ENCODE measurements around the gene PRDM11. TPM values are rescaled to one million over a fixed set of nuclear protein-coding genes. Genes with fewer than 3 reads are reported as not detected.

PRDM11 gene
- total RNA-seq, 2 experiments from 2014 or later, result 2.5 to 3.4 TPM

GRCh38 chr11:45167283-45167682 is 20.8 kb downstream of the PRDM11 start:
- Mint-ChIP-seq H3K27ac (no peak overlapping the region), H3K4me1 (ENCODE audit: low read depth) (no peaks in the 10 kb centered on the region), H3K9me3 (no peaks in the 10 kb centered on the region), H3K4me3 (no peak overlapping the region), H3K36me3 (ENCODE audit: low read depth) (no peaks in the 10 kb centered on the region), H3K27me3 (peaks cover 4% of the 10 kb centered on the region)
- POLR2A ChIA-PET, result no interaction called here
- intact Hi-C loops (cut with DNase I, micrococcal nuclease), result no loop called here
- TF ChIP-seq CTCF (IDR thresholded peaks at IDR 0.05), result no peak
- Histone ChIP-seq H3K4me1 (ENCODE audit: insufficient read depth, low read length) (no peaks in the 10 kb centered on the region), H3K9me3 (ENCODE audit: control insufficient read depth in 1 of 2, insufficient read depth in 1 of 2, low read length in 2 of 2) (no peaks in the 10 kb centered on the region), H3K36me3 (ENCODE audit: insufficient read depth, low read length) (no peaks in the 10 kb centered on the region), H3K4me3 (ENCODE audit: low read length) (no peak overlapping the region), H3K27ac (ENCODE audit: low read depth in 1 of 2, low read length in 2 of 2) (no peak overlapping the region), H3K27me3 (ENCODE audit: control insufficient read depth in 1 of 2, insufficient read depth in 2 of 2, low read length in 2 of 2) (no peaks in the 10 kb centered on the region)
- CTCF ChIA-PET, result interaction anchor here (1.0 kb wide), 1 partner anchor 62 kb away, joined by 3 read pairs; no protein-coding TSS in a partner anchor
- ATAC-seq (ENCODE audit: poor library complexity) (no peak), DNase-seq (no peak)

GRCh38 chr11:45168366-45169130 is 22.1 kb downstream of the PRDM11 start:
- H3K27ac Mint-ChIP-seq, result no peak overlapping the region
- H3K27me3 Mint-ChIP-seq, result peaks cover 4% of the 10 kb centered on the region

GRCh38 chr11:45169310-45170072 is 23.1 kb downstream of the PRDM11 start:
- Mint-ChIP-seq H3K27ac (no peak overlapping the region), H3K4me3 (no peak overlapping the region), H3K27me3 (peaks cover 4% of the 10 kb centered on the region), H3K9me3 (no peaks in the 10 kb centered on the region), H3K4me1 (ENCODE audit: low read depth) (no peaks in the 10 kb centered on the region), H3K36me3 (ENCODE audit: low read depth) (no peaks in the 10 kb centered on the region)
- Histone ChIP-seq H3K27me3 (ENCODE audit: control insufficient read depth in 1 of 2, insufficient read depth in 2 of 2, low read length in 2 of 2) (no peaks in the 10 kb centered on the region), H3K36me3 (ENCODE audit: insufficient read depth, low read length) (no peaks in the 10 kb centered on the region), H3K27ac (ENCODE audit: low read depth in 1 of 2, low read length in 2 of 2) (no peak overlapping the region), H3K4me1 (ENCODE audit: insufficient read depth, low read length) (no peaks in the 10 kb centered on the region), H3K9me3 (ENCODE audit: control insufficient read depth in 1 of 2, insufficient read depth in 1 of 2, low read length in 2 of 2) (no peaks in the 10 kb centered on the region), H3K4me3 (ENCODE audit: low read length) (no peak overlapping the region)
- intact Hi-C loops (cut with DNase I, micrococcal nuclease), result no loop called here
- POLR2A ChIA-PET, result no interaction called here
- DNase-seq, result no peak
- no peak for TF ChIP-seq CTCF (IDR thresholded peaks at IDR 0.05)
- CTCF ChIA-PET, result no interaction called here
- no peak for ATAC-seq (ENCODE audit: poor library complexity)

More at GRCh38 chr11:45168366-45169130, 22.1 kb downstream of the PRDM11 start:
- Mint-ChIP-seq H3K4me3 (no peak overlapping the region), H3K9me3 (no peaks in the 10 kb centered on the region), H3K36me3 (ENCODE audit: low read depth) (no peaks in the 10 kb centered on the region), H3K4me1 (ENCODE audit: low read depth) (no peaks in the 10 kb centered on the region)
- ChIA-PET CTCF (no interaction called here), POLR2A (no interaction called here)
- no peak for TF ChIP-seq CTCF (IDR thresholded peaks at IDR 0.05)
- Histone ChIP-seq H3K9me3 (ENCODE audit: control insufficient read depth in 1 of 2, insufficient read depth in 1 of 2, low read length in 2 of 2) (no peaks in the 10 kb centered on the region), H3K4me1 (ENCODE audit: insufficient read depth, low read length) (no peaks in the 10 kb centered on the region), H3K27ac (ENCODE audit: low read depth in 1 of 2, low read length in 2 of 2) (no peak overlapping the region), H3K4me3 (ENCODE audit: low read length) (no peak overlapping the region), H3K27me3 (ENCODE audit: control insufficient read depth in 1 of 2, insufficient read depth in 2 of 2, low read length in 2 of 2) (no peaks in the 10 kb centered on the region), H3K36me3 (ENCODE audit: insufficient read depth, low read length) (no peaks in the 10 kb centered on the region)
- no peak for ATAC-seq (ENCODE audit: poor library complexity)
- intact Hi-C loops (cut with DNase I, micrococcal nuclease), result no loop called here
- DNase-seq, result no peak
